Stimulated activated CD8-positive, alpha-beta memory T cell treated with anti-CD3 and anti-CD28 coated beads, Interleukin-15, amount 100 ng/mL, for 4 hours (primary cell): Measurements from ENCODE around the gene SLC35A3.
"Not testable (repeated sequence)": the region's sequence is repeated elsewhere in the genome, so short reads cannot be mapped to it uniquely, and the experiment has no call there.

Source experiments
- DNase-seq, 2 donors: peaks; one replicate each; pipeline ENCODE4 v3.0.0-alpha.2; 2020; ENCODE audit warnings: low read depth in 2 of 2

SLC35A3 gene

GRCh38 chr1:99969729-99970621 lies at the start of gene SLC35A3:
SLC35A3 (plus strand) TSS chr1:99969996; CDS start chr1:99993555, 23,559 bp downstream.
- DNase-seq = peak; percentile 50 to 56

- no peak for DNase-seq
Observed at GRCh38 chr1:99934801-99935200, 35.0 kb upstream of the SLC35A3 start.

- DNase-seq = no peak
Observed at GRCh38 chr1:99935534-99935933, 34.3 kb upstream of the SLC35A3 start.

- no peak for DNase-seq
Observed at GRCh38 chr1:99936071-99936470, 33.7 kb upstream of the SLC35A3 start.

- DNase-seq = no peak
Observed at GRCh38 chr1:99942723-99943122, 27.1 kb upstream of the SLC35A3 start.

GRCh38 chr1:99943223-99943794 lies 26.5 kb upstream of the SLC35A3 start:
- DNase-seq = no peak

- no peak for DNase-seq
Observed at GRCh38 chr1:99944192-99944591, 25.6 kb upstream of the SLC35A3 start.

GRCh38 chr1:99945174-99945573 lies 24.6 kb upstream of the SLC35A3 start:
- DNase-seq = no peak

- DNase-seq = no peak
Observed at GRCh38 chr1:99950486-99950885, 19.3 kb upstream of the SLC35A3 start.

GRCh38 chr1:99952522-99952921 lies 17.3 kb upstream of the SLC35A3 start:
- no peak for DNase-seq

- no peak for DNase-seq
Observed at GRCh38 chr1:99955375-99955774, 14.4 kb upstream of the SLC35A3 start.

GRCh38 chr1:99956755-99957154 lies 13.0 kb upstream of the SLC35A3 start:
- no peak for DNase-seq

- no peak for DNase-seq
Observed at GRCh38 chr1:99957818-99958217, 12.0 kb upstream of the SLC35A3 start.

GRCh38 chr1:99959189-99959705 lies 10.5 kb upstream of the SLC35A3 start:
- not testable (repeated sequence) for DNase-seq

- DNase-seq = not testable (repeated sequence)
Observed at GRCh38 chr1:99960260-99960659, 9.5 kb upstream of the SLC35A3 start.

GRCh38 chr1:99963041-99963795 lies 6.6 kb upstream of the SLC35A3 start:
- no peak for DNase-seq

GRCh38 chr1:99964806-99965205 lies 5.0 kb upstream of the SLC35A3 start:
- no peak for DNase-seq

- no peak for DNase-seq
Observed at GRCh38 chr1:99965646-99966375, 4.0 kb upstream of the SLC35A3 start.

GRCh38 chr1:99968214-99968613 lies 1.6 kb upstream of the SLC35A3 start:
- DNase-seq = no peak

- no peak for DNase-seq
Observed at GRCh38 chr1:99969260-99969728, 502 bp upstream of the SLC35A3 start.

GRCh38 chr1:99970713-99971255 lies 988 bp downstream of the SLC35A3 start:
- DNase-seq = no peak
